GM12891 (cell line): ENCODE data around the gene KCNQ2.

Experiments used
- POLR2AphosphoS5 ChIP-seq: IDR thresholded peaks from 2 replicates; pipeline ENCODE4 v1.6.1; 2011; ENCODE audit warnings: low read depth, low read length, control low read depth
- SPI1 ChIP-seq: IDR thresholded peaks from 2 replicates; pipeline ENCODE4 v1.6.1; 2011; ENCODE audit warnings: low read depth, low read length, control low read depth

DNA sequence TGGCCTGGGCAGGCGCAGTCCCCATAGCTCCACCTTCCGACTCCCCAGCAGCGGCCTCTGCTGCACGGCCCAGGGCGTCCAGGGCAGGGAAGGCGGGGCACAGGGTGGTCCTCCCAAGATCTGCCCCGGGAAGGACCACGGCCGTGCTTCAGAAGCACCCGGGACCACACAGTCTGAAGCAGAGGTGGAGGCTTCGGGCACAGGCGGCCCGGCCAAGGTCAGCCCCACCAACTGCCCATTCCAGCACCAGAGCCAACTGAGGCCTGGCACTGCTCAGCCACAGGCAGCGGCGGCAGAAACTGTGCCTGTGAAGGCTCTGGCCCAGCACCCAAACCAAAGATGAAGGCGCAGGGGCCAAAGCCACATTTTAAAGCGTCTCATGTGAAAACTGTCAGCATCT lies 20.6 kb downstream of the KCNQ2 start:
- TF ChIP-seq SPI1 (no peak), POLR2AphosphoS5 (no peak)
